Astrocyte (in vitro differentiated cells and primary cell): ENCODE results near the gene CHN1. TPM values are rescaled to one million over a fixed set of nuclear protein-coding genes. Genes with fewer than 3 reads are reported as not detected.

ENCODE experiments used
- DNase-seq: peaks from one replicate; pipeline ENCODE4 v3.0.0-alpha.2; 2010; ENCODE audit warnings: low read depth
- FAIRE-seq: peaks from 2 replicates; lab custom pipeline; 2011; peaks lifted over from hg19 to GRCh38; lab: Jason Lieb, UNC
- H2AFZ ChIP-seq: 2 replicates; pipeline ENCODE4 v1.6.0; 2012; ENCODE audit warnings: low read depth, low read length, inconsistent platforms
- H3K27ac ChIP-seq: 2 replicates; pipeline ENCODE4 v1.5.1; 2011; ENCODE audit warnings: low read depth, low read length, inconsistent platforms
- H3K27me3 ChIP-seq: 2 replicates; pipeline ENCODE4 v1.6.0; 2011; ENCODE audit warnings: low read length, inconsistent platforms; ENCODE audit not compliant: insufficient read depth
- H3K36me3 ChIP-seq: 2 replicates; pipeline ENCODE4 v1.5.1; 2011; ENCODE audit warnings: low read length, inconsistent platforms; ENCODE audit not compliant: insufficient read depth
- H3K4me1 ChIP-seq: 2 replicates; pipeline ENCODE4 v1.5.1; 2011; ENCODE audit warnings: low read length, inconsistent platforms; ENCODE audit not compliant: insufficient read depth
- H3K4me2 ChIP-seq: 2 replicates; pipeline ENCODE4 v1.6.0; 2012; ENCODE audit warnings: low read length, inconsistent platforms
- H3K4me3 ChIP-seq: 2 replicates; pipeline ENCODE4 v1.5.1; 2011; ENCODE audit warnings: low read depth, mild to moderate bottlenecking, low read length, inconsistent platforms; ENCODE audit not compliant: insufficient read depth
- H3K79me2 ChIP-seq: 2 replicates; pipeline ENCODE4 v1.6.0; 2012; ENCODE audit warnings: mild to moderate bottlenecking, low read length, inconsistent platforms; ENCODE audit not compliant: insufficient read depth
- H3K9ac ChIP-seq: 2 replicates; pipeline ENCODE4 v1.6.0; 2012; ENCODE audit warnings: mild to moderate bottlenecking, low read length, inconsistent platforms
- H3K9me3 ChIP-seq: 2 replicates; pipeline ENCODE4 v1.5.1; 2012; ENCODE audit warnings: low read depth, mild to moderate bottlenecking, low read length, inconsistent platforms; ENCODE audit not compliant: insufficient read depth
- H4K20me1 ChIP-seq: 2 replicates; pipeline ENCODE4 v1.6.0; 2012; ENCODE audit warnings: low read length, inconsistent platforms; ENCODE audit not compliant: insufficient read depth
- H3K27ac Mint-ChIP-seq: one replicate; pipeline ENCODE4 v1.8.0; 2021; ENCODE audit warnings: mild to moderate bottlenecking, mixed read lengths; ENCODE audit not compliant: unreplicated experiment
- H3K27me3 Mint-ChIP-seq: one replicate; pipeline ENCODE4 v1.8.0; 2021; ENCODE audit warnings: low read depth, mixed read lengths; ENCODE audit not compliant: unreplicated experiment
- H3K36me3 Mint-ChIP-seq: one replicate; pipeline ENCODE4 v1.8.0; 2021; ENCODE audit warnings: low read depth, mixed read lengths; ENCODE audit not compliant: unreplicated experiment
- H3K4me1 Mint-ChIP-seq: one replicate; pipeline ENCODE4 v1.8.0; 2021; ENCODE audit warnings: low read depth, mixed read lengths; ENCODE audit not compliant: unreplicated experiment
- H3K4me3 Mint-ChIP-seq: one replicate; pipeline ENCODE4 v1.8.0; 2021; ENCODE audit warnings: mild to moderate bottlenecking, moderate library complexity, mixed read lengths; ENCODE audit not compliant: unreplicated experiment
- H3K9me3 Mint-ChIP-seq: one replicate; pipeline ENCODE4 v1.8.0; 2021; ENCODE audit warnings: mild to moderate bottlenecking, mixed read lengths; ENCODE audit not compliant: unreplicated experiment
- EZH2 ChIP-seq: IDR thresholded peaks from 2 replicates; pipeline ENCODE4 v1.6.1; 2012; ENCODE audit warnings: mild to moderate bottlenecking, low read length, inconsistent platforms; ENCODE audit not compliant: insufficient read depth
- total RNA-seq: library from RNA; stranded (reverse); gene quantifications from 2 replicates; pipeline ENCODE4 v1.2.1, GENCODE V29; 2021
- TF ChIP-seq, protein P1 (sequence below): IDR thresholded peaks from 2 replicates; pipeline ENCODE4 v1.5.1; 2011; ENCODE audit warnings: low read depth, mild to moderate bottlenecking, inconsistent platforms, low read length, moderate library complexity; ENCODE audit not compliant: insufficient read depth

The CHN1 gene
- total RNA-seq, 1 donor from 2014 or later = 23.9 TPM

DNA sequence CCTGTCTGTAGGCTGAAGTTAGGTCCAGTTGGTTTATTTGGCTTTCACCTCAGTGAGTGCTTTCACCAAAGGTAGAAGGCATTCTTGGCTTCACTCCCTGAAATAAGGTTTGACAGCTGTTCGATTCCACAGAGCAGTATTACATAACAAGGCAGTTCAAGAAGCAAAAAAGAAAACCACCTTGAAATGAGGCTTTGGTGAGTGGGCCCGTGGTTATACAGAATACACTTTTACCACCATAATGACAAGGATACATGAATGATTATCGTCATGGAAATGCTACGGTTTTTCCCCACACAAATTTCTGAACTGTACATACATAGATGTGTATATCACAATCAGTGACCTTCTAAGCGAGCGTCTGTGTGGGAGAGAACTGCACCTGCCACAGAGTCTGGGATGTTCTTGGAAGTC is 160.9 kb downstream of the CHN1 start:
- Histone ChIP-seq H3K4me2 (peak overlapping the region; percentile 26), H3K4me1 (peaks cover 12% of the 10 kb centered on the region)
- no peak for DNase-seq

DNA sequence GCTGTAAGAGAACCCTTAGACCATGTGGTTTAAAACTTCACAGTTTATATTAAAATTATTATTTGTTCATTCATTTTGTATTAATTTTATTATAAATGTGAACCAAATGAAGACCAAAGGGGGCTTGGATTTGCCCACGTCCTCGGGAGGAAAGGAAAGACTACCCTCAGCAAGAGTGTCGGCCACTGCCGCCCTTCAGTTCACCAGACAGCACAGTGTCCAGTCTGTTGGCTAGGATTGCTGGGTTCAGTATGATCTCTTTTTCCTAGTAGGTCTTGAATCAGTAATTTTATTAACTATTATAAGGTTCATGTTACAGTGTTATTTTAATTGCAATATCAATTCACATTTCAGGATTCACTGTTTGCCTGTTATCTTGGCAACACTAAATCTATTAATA is 162.7 kb downstream of the CHN1 start:
- Histone ChIP-seq H2AFZ (no peak overlapping the region), H4K20me1 (no peaks in the 10 kb centered on the region), H3K27me3 (no peaks in the 10 kb centered on the region), H3K9ac (no peak overlapping the region), H3K9me3 (no peaks in the 10 kb centered on the region), H3K4me1 (peaks cover 12% of the 10 kb centered on the region), H3K36me3 (no peaks in the 10 kb centered on the region), H3K4me3 (no peak overlapping the region), H3K4me2 (no peak overlapping the region), H3K27ac (no peak overlapping the region), H3K79me2 (peaks cover 21% of the 10 kb centered on the region)
- Mint-ChIP-seq H3K27me3 (no peaks in the 10 kb centered on the region), H3K36me3 (no peaks in the 10 kb centered on the region), H3K27ac (no peak overlapping the region), H3K9me3 (no peaks in the 10 kb centered on the region), H3K4me3 (no peak overlapping the region), H3K4me1 (peaks cover 27% of the 10 kb centered on the region)
- no peak for TF ChIP-seq EZH2
- TF ChIP-seq, protein P1, sequence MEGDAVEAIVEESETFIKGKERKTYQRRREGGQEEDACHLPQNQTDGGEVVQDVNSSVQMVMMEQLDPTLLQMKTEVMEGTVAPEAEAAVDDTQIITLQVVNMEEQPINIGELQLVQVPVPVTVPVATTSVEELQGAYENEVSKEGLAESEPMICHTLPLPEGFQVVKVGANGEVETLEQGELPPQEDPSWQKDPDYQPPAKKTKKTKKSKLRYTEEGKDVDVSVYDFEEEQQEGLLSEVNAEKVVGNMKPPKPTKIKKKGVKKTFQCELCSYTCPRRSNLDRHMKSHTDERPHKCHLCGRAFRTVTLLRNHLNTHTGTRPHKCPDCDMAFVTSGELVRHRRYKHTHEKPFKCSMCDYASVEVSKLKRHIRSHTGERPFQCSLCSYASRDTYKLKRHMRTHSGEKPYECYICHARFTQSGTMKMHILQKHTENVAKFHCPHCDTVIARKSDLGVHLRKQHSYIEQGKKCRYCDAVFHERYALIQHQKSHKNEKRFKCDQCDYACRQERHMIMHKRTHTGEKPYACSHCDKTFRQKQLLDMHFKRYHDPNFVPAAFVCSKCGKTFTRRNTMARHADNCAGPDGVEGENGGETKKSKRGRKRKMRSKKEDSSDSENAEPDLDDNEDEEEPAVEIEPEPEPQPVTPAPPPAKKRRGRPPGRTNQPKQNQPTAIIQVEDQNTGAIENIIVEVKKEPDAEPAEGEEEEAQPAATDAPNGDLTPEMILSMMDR = no peak
- FAIRE-seq (no peak), DNase-seq (no peak)

More for the DNA sequence above, 160.9 kb downstream of the CHN1 start:
- Histone ChIP-seq H3K9me3 (no peaks in the 10 kb centered on the region), H3K79me2 (peaks cover 19% of the 10 kb centered on the region), H3K27me3 (no peaks in the 10 kb centered on the region), H3K4me3 (no peak overlapping the region), H3K27ac (no peak overlapping the region), H4K20me1 (no peaks in the 10 kb centered on the region), H3K9ac (no peak overlapping the region), H3K36me3 (no peaks in the 10 kb centered on the region), H2AFZ (no peak overlapping the region)
- TF ChIP-seq EZH2 = no peak
- TF ChIP-seq, protein P1 = no peak
- Mint-ChIP-seq H3K27me3 (no peaks in the 10 kb centered on the region), H3K27ac (no peak overlapping the region), H3K9me3 (no peaks in the 10 kb centered on the region), H3K4me3 (no peak overlapping the region), H3K36me3 (no peaks in the 10 kb centered on the region), H3K4me1 (peaks cover 26% of the 10 kb centered on the region)
- FAIRE-seq = no peak

DNA sequence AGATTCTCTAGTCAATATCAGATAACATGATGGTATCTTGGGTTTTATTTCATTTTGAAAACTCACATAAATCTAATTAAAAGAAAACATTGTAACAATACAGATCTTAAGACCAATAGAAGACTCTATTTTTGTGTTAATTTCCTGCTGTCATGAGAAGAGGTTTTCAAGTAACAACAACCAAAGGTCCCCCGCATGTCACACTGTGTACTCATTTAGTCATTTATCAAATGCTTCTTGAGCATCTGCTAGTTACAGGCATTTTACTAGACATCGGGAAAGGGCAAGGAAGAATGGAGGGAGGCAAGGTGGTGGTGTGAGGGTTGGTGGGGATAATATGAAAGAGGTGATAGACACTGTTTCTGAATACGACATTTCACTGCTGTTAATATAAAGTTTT is 163.2 kb downstream of the CHN1 start:
- Histone ChIP-seq H3K4me1 (peaks cover 17% of the 10 kb centered on the region), H3K79me2 (peaks cover 21% of the 10 kb centered on the region), H3K36me3 (no peaks in the 10 kb centered on the region), H3K27me3 (no peaks in the 10 kb centered on the region), H3K4me2 (no peak overlapping the region), H2AFZ (no peak overlapping the region), H3K9ac (no peak overlapping the region), H3K4me3 (no peak overlapping the region), H3K27ac (no peak overlapping the region), H4K20me1 (no peaks in the 10 kb centered on the region), H3K9me3 (no peaks in the 10 kb centered on the region)
- H3K27me3 Mint-ChIP-seq = no peaks in the 10 kb centered on the region
- peaks cover 30% of the 10 kb centered on the region for H3K4me1 Mint-ChIP-seq
- no peak overlapping the region for H3K4me3 Mint-ChIP-seq
- no peak for TF ChIP-seq EZH2
- TF ChIP-seq, protein P1 = no peak
- H3K36me3 Mint-ChIP-seq = no peaks in the 10 kb centered on the region
- no peaks in the 10 kb centered on the region for H3K9me3 Mint-ChIP-seq
- FAIRE-seq = no peak
- H3K27ac Mint-ChIP-seq = no peak overlapping the region
- no peak for DNase-seq
